IMR-90 (cell line): ENCODE data around the gene SLC37A3.

Experiments used
- CEBPB ChIP-seq: IDR thresholded peaks from 2 replicates; pipeline ENCODE4 v1.6.1; 2012; ENCODE audit warnings: low read depth, low read length, improper control_type of control experiment
- CTCF ChIP-seq: conservative IDR thresholded peaks from 2 replicates; pipeline ENCODE4 v1.5.1; 2012; ENCODE audit warnings: mild to moderate bottlenecking, low read depth, low read length, improper control_type of control experiment
- FOS ChIP-seq: fragments of 150-350 bp; IDR thresholded peaks from 2 replicates; pipeline ENCODE4 v1.6.1; 2016; ENCODE audit warnings: low read depth, low read length
- MXI1 ChIP-seq: IDR thresholded peaks from 2 replicates; pipeline ENCODE4 v1.6.1; 2012; ENCODE audit warnings: low read depth, mild to moderate bottlenecking, low read length, moderate library complexity, borderline replicate concordance
- POLR2A ChIP-seq: IDR thresholded peaks from 2 replicates; pipeline ENCODE4 v1.6.1; 2012; ENCODE audit warnings: mild to moderate bottlenecking, low read depth, low read length

- TF ChIP-seq MXI1 (no peak), CTCF (no peak), FOS (no peak), CEBPB (no peak), POLR2A (no peak)
Observed at GRCh38 chr7:140440593-140440992, 42.3 kb upstream of the SLC37A3 start.
